NCI-H1436 treated with DMSO at 0.1 percent for 48 hours (cell line): Measurements from ENCODE around the gene ABAT.

Experiments used
- DNase-seq: peaks from one replicate; lab custom pipeline; 2025; lab: John Stamatoyannopoulos, UW

The ABAT gene

DNA sequence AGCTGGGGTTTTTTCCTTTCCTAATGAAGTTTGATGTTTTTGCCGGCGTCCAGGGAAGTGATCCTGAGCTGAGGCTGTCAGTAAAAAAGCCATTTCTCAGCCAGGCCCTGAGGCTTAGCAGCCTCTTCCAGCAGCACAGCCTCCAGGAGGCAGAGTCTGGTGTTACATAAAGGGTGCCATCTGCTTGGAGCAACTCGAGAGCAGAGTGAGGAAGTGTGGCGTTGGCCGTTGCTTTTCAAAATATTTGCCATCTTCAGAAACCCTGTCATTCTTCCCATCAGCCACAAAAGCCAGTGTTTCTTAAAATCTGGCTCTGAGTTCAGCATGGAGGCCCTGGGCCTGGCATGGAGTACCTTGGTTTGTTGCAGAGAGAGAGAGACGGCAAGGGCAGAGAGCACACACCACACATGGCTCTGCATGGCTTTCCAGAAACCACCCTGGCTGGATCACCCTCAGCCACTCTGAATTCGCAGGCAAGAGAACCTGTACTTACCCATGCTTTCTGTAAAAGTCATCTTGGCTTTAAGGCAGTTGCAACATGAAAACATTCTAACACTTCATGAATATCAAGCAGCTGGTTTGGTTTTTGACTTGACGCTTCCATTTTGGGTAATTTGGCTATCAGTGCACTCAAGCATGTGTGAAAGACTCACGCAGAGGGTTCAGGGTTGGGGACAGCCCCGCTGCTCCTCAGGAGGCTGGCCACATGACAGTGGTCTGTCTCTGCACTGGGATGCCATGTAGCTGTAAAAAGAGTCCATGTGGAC is 144.3 kb downstream of the ABAT start:
- no peak for DNase-seq

DNA sequence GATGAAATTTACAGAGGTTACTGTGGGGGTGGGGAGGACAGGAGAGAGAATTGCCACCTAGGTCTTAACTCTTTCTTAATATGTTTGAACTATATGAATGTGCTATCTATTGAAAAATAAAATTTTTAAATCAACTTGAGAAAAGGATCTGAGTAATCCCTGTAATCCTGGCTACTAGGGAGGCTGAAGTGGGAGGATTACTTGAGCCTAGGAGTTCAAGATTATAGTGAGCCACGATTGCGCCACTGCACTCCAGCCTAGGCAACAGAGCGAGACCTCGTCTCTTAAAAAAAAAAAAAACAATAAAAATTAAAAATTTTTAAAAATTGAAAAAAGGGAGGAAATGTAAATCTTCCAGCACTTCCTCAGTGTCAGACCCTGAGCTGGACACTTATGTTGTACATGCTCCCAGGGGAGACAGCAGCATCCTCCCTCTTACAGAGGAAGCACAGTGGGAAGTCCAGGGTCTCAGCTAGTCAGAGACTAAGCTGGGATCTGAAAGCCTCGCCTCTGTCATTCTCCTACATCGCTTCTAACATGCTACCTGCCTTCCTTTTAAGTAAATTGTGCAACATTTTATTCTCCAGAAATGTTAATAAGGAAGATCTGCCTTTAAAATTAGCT is 145.1 kb downstream of the ABAT start:
- no peak for DNase-seq

DNA sequence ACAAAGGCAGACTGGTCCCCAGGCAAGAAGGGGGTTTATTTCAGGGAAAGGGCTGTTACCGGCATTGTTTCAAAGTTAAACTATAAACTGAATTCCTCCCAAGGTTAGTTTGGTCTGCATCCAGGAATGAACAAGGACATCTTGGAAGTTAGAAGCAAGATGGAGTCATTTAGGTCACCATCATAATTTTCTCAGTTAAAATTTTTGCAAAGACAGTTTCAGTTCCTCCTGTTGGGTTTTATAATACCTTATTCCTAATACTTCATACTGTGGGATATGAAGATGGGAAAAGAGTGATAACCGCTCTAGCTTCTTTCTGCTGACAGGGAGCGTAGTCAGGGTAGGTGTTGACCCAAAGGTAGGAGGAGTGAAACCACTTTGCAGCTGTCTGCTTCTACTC is 148.0 kb downstream of the ABAT start:
- DNase-seq = no peak

DNA sequence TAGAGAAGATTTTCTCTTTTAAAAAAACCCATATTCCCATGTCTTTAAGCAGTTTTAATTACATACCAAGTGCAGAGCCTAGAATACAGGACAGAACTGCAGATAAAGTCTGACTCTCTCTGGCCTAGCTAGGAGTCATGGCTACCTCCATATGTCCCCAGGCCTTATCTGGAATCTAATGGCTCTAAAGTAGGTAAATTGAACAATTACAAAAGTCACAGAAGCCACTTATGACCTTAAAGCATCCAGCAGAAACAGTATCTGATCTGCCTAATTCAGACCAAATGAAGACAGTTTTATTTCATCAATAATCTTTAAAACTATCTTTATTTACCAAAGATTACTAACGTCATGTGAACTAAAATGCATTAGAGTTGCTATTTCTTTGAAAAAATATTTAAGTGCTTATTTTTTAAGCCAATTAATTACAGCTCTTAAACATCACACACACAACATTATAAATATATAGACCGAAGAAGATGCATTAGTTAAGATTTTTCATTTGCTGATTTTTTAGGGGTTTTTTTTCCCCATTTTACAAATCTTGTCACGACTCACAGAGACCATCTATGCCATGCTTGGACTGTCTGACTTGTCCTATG is 152.0 kb downstream of the ABAT start:
- DNase-seq = no peak

DNA sequence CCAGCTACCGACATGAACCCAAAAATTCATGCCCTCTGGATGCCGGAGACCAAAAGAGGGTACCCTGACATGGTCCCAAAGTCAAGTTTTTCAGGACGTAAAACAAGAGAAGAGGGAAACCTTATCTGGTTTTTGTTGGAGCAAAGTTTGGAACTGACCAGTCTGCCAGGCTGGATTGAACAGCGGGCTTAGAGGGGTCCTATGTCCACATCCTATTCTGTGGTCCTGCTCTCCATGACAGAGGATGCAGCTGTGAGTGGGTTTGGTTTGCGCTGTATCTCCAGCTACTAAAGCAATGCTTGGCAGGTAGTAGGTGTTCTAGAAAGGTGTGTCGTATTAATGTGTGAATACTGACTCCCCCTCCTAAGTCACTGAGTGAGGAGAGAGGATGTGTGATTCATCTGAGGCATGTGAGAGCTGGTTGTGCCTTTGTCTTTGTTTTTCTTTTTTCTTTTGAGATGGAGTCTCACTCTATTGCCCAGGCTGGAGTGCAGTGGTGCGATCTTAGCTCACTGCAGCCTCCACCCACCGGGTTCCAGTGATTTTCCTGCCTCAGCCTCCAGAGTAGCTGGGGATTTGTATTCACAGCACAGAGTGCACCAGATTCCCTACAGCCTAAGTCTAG is 154.2 kb downstream of the ABAT start:
- DNase-seq = no peak

DNA sequence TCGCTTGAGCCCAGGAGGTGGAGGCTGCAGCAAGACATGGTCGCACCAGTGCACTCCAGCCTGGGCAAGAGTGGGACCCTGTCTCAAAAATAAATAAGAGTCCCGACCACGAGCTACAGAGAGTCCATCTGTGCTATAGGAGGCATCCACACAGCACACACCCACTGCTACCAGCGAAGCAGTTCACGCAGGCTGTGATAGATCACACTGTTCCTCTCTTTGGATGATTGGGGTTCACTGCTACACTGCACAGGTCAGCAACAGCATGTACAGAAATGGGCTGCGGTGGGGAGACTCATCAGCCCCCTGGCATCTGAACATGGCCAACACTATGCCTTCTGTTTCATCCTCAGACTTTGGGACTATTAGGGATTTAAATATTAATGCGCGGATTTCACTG is 157.0 kb downstream of the ABAT start:
- DNase-seq = no peak

DNA sequence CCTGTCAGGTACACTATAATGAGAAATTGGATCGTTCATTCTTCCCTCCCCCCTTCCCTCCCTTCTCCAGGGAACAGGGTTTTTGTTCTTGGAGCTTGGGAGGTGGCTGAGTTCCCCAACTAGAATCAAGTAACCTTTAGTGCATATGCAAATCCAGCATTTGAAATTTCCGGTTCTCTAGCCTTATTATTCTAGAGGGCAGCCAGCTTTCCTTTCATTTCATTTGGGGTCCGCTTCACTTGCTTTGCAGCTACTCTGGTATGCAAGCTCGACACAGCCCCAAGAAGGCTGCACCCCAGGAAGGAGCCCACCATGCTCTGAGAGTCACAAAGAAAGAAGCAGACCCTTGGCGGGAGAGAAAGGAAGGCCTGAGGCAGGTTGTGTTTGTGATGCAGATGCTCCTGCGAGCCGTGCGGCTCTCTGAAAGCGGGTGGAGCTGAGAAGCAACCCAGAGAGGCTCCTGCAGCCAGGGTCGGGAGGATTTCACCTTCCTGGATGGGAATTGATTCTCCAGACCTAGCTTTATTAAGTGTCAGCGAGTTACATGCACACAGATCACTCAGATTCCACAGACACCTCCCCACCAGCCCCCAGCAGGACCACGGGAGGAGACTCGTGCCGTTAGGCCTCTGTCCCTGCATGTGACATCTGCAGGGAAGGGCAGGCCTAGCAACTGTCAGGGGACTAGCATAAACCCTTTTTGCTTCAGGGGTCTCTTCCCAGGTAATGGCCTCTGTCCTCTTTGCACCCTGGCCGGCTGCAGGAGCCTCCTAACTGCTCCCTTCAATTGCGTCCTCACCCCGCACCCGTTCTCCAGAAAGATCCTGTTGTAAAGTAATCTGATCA is 157.7 kb downstream of the ABAT start:
- DNase-seq = no peak

DNA sequence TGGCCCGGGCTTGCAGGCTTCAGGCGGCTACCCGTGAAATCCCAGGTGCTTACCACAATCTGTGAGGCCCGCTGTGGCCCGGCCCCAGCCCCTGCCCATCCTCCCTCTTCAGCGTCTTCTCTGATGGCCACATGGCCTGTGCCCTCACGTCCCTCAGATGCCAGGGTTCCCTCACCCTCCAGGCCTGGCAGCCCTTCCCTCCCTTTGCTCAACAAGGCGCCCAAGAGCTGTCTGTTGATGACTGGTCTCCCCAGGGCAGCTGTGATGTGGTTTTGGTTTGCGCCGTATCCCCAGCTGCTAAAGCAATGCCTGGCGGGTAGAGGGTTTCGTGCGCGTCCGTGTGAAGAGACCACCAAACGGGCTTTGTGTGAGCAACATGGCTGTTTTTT is 158.3 kb downstream of the ABAT start:
- DNase-seq = no peak
